ENCODE measurements around the gene FREM3. TPM values are rescaled to one million over a fixed set of nuclear protein-coding genes. Genes with fewer than 3 reads are reported as not detected.

Gene FREM3
- total RNA-seq, 1 experiment from 2014 or later: not detected

DNA sequence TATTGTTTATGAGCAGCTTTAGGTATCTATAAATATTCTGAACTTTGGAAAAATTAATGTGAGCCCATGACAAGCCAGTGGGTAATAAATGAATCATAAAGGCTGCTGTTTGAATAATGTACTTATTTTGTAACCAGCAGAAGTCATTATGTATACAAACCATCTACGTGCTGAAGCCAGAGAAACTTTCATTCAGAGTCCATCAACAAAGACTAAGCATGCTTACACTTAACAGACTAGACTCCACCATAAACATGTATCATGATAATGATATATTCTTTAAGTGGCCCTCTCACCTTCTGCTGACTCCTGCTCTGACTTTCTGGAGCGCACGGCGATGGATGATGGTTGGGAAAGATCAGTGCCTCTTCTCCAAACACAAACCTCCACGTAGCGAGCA is 114.9 kb downstream of the FREM3 start:
- H3K23ac ChIP-seq (ENCODE audit: insufficient read length, low read depth, low read length): no peak overlapping the region
- H3K4me1 ChIP-seq (ENCODE audit: insufficient read depth, low read length): no peaks in the 10 kb centered on the region
- no peak overlapping the region for H4K91ac ChIP-seq (ENCODE audit: insufficient read length, low read depth, low read length)
- H3K14ac ChIP-seq (ENCODE audit: insufficient read depth, low read length): no peak overlapping the region
- H3K9me3 ChIP-seq (ENCODE audit: control insufficient read depth, low read depth, low read length): no peaks in the 10 kb centered on the region
- no peak overlapping the region for H2AFZ ChIP-seq (ENCODE audit: low read length)
- Mint-ChIP-seq H3K27me3 (ENCODE audit: low read depth) (no peaks in the 10 kb centered on the region; the same call in 1 of the 2 replicates), H3K4me3 (no peak overlapping the region), H3K9me3 (peaks cover 16 to 19% of the 10 kb centered on the region in 2 experiments; a peak in 4 of 5 replicates), H3K4me1 (peaks cover 4% of the 10 kb centered on the region in 2 experiments; a peak in 2 of 4 replicates), H3K27ac (no peak overlapping the region), H3K36me3 (ENCODE audit: insufficient read depth in 1 of 3, low read depth in 3 of 3) (peaks cover 0 to 10% (median 3%) of the 10 kb centered on the region in 3 experiments; a peak in 4 of 7 replicates)
- H3T11ph ChIP-seq (ENCODE audit: low read length): no peak overlapping the region
- no peak overlapping the region for H3K56ac ChIP-seq (ENCODE audit: insufficient read length, low read depth, low read length)
- no peak for DNase-seq
- H4K5ac ChIP-seq (ENCODE audit: insufficient read length, low read depth, low read length): no peak overlapping the region
- no peak overlapping the region for H2BK15ac ChIP-seq (ENCODE audit: low read depth, low read length)
- no peak overlapping the region for H3K9ac ChIP-seq (ENCODE audit: extremely low read depth, insufficient read length, low read length)
- no peak overlapping the region for H2BK12ac ChIP-seq (ENCODE audit: insufficient read length, low read depth, low read length)
- H3K27ac ChIP-seq (ENCODE audit: insufficient read length, low read depth, low read length): no peak overlapping the region
- no peak overlapping the region for H2BK20ac ChIP-seq (ENCODE audit: low read depth, low read length, poor library complexity, severe bottlenecking)
- H3K79me2 ChIP-seq (ENCODE audit: insufficient read depth, low read length): no peaks in the 10 kb centered on the region
- H2BK120ac ChIP-seq (ENCODE audit: low read depth, low read length, poor library complexity, severe bottlenecking): no peak overlapping the region
- no peaks in the 10 kb centered on the region for H3K27me3 ChIP-seq (ENCODE audit: insufficient read depth, low read length)
- TF ChIP-seq, protein P1, sequence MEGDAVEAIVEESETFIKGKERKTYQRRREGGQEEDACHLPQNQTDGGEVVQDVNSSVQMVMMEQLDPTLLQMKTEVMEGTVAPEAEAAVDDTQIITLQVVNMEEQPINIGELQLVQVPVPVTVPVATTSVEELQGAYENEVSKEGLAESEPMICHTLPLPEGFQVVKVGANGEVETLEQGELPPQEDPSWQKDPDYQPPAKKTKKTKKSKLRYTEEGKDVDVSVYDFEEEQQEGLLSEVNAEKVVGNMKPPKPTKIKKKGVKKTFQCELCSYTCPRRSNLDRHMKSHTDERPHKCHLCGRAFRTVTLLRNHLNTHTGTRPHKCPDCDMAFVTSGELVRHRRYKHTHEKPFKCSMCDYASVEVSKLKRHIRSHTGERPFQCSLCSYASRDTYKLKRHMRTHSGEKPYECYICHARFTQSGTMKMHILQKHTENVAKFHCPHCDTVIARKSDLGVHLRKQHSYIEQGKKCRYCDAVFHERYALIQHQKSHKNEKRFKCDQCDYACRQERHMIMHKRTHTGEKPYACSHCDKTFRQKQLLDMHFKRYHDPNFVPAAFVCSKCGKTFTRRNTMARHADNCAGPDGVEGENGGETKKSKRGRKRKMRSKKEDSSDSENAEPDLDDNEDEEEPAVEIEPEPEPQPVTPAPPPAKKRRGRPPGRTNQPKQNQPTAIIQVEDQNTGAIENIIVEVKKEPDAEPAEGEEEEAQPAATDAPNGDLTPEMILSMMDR (conservative IDR thresholded peaks at IDR 0.05): no peak
- no CpG with 5 or more reads among the region's 6 CpGs for WGBS (ENCODE audit: extremely low coverage, insufficient read length, low lambda C conversion rate)
- no peak overlapping the region for H3K18ac ChIP-seq (ENCODE audit: insufficient read length, low read depth, low read length)
- no peak overlapping the region for H4K8ac ChIP-seq (replicated peaks; ENCODE audit: insufficient read length, low read depth, low read length)
- H3K4me2 ChIP-seq (ENCODE audit: insufficient read depth, insufficient read length, low read length): no peak overlapping the region
- no peaks in the 10 kb centered on the region for H4K20me1 ChIP-seq (ENCODE audit: control insufficient read depth, insufficient read depth, insufficient read length)
- H3K79me1 ChIP-seq (ENCODE audit: insufficient read depth, low read depth, low read length, poor library complexity, severe bottlenecking): no peaks in the 10 kb centered on the region
- H2AK5ac ChIP-seq (ENCODE audit: insufficient read length, low read length): no peak overlapping the region
- H3K4ac ChIP-seq (ENCODE audit: low read depth, low read length): no peak overlapping the region
- no peaks in the 10 kb centered on the region for H3K23me2 ChIP-seq (ENCODE audit: insufficient read length, low read depth, low read length, poor library complexity, severe bottlenecking)
- no peak overlapping the region for H2BK5ac ChIP-seq (ENCODE audit: insufficient read length, low read length)

Measured in H9 (cell line).